Omental fat pad (tissue), 4 donors: ENCODE results near the gene MAFG. TPM values are rescaled to one million over a fixed set of nuclear protein-coding genes. Genes with fewer than 3 reads are reported as not detected.

Source experiments
- ATAC-seq: fragments of 150-250 bp; one replicate; pipeline ENCODE4 v1.9.1; 2016; ENCODE audit warnings: mild to moderate bottlenecking, moderate library complexity; ENCODE audit not compliant: low FRiP score
- DNase-seq: peaks from one replicate; pipeline ENCODE4 v3.0.0-alpha.2; 2019; ENCODE audit warnings: low spot score
- total RNA-seq, 4 donors: library from RNA; depleted of rRNA; stranded (reverse); fragments of >200 nt; gene quantifications; one replicate each; pipeline ENCODE4 v1.1.0, GENCODE V29; 2016
- TF ChIP-seq, protein P1 (sequence below), 3 donors: fragments of 450-650 bp; IDR thresholded peaks; one replicate each; pipeline ENCODE4 v1.5.1; 2016 to 2017; ENCODE audit warnings: antibody characterized with exemption in 3 of 3, mild to moderate bottlenecking in 3 of 3, moderate library complexity in 2 of 3

The MAFG gene
- total RNA-seq, 4 donors from 2014 or later, result 22.2 to 31.5 (median 25.6) TPM

- TF ChIP-seq, protein P1, sequence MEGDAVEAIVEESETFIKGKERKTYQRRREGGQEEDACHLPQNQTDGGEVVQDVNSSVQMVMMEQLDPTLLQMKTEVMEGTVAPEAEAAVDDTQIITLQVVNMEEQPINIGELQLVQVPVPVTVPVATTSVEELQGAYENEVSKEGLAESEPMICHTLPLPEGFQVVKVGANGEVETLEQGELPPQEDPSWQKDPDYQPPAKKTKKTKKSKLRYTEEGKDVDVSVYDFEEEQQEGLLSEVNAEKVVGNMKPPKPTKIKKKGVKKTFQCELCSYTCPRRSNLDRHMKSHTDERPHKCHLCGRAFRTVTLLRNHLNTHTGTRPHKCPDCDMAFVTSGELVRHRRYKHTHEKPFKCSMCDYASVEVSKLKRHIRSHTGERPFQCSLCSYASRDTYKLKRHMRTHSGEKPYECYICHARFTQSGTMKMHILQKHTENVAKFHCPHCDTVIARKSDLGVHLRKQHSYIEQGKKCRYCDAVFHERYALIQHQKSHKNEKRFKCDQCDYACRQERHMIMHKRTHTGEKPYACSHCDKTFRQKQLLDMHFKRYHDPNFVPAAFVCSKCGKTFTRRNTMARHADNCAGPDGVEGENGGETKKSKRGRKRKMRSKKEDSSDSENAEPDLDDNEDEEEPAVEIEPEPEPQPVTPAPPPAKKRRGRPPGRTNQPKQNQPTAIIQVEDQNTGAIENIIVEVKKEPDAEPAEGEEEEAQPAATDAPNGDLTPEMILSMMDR (IDR thresholded peaks at IDR 0.05), result no peak
- DNase-seq (no peak), ATAC-seq (no peak)
Observed at GRCh38 chr17:81895400-81895799, 32.1 kb downstream of the MAFG start.

DNA sequence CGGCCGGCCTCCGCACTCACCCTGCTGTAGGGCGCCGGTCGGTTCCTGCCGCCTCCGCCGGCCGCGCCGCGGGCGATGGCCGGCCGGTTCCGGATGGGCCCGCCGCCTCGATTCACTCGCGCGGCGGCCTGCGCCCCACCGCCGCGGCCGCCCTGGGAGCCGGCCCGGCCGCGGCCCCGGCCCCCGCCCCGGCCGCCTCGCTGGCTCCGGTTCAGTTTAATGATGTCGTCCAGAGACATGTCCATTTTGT lies 36.3 kb downstream of the MAFG start:
- DNase-seq, result no peak
- ATAC-seq, result no peak
- TF ChIP-seq, protein P1 (IDR thresholded peaks at IDR 0.05), result no peak

DNA sequence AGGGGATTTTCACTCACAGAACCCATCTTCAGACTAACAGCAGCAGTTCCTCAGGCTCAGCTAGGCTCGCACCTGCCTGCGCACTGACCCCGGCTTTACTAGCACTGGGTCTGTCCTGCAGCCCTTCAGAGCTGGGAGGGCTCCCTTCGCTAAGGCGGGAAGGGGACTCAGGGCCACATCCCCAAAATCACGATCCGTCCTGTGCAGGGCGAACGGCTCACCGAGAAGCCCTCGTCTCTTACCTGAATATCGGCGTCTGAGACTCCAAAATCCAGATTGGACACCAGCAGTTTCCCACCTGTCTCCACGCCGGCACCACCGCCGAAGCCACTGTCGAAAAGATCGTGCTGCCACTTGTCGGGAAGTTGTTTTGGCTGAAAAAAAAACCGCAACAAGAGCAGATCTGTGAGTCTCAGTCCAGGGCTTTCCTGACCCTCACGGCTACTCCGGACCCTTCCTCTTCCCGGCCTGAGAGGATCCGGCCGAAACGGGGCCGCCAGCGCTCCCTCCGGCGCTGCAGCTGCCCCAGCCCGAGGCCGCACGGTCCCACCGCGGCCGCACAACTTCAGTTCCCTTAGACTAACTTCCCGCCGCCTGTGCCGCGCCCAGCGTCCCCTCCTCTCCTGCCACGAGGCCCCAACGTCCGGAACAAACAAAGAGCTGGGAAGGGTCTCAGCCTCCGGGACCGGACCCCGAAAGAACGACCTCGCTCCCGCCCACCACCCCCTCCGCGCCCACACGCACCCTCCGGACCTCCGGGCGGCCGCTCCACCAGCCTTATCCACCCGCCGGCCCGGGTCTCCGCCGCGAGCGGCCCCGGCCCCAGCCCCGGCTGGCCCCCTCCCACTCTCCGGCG lies 36.9 kb downstream of the MAFG start:
- no peak for DNase-seq
- ATAC-seq, result peak; percentile 25
- TF ChIP-seq, protein P1 (IDR thresholded peaks at IDR 0.05), result no peak

GRCh38 chr17:81889602-81890001 lies 37.9 kb downstream of the MAFG start:
- TF ChIP-seq, protein P1 (IDR thresholded peaks at IDR 0.05), result no peak
- DNase-seq, result no peak
- no peak for ATAC-seq

GRCh38 chr17:81888988-81889595 lies 38.4 kb downstream of the MAFG start:
- ATAC-seq, result no peak
- TF ChIP-seq, protein P1 (IDR thresholded peaks at IDR 0.05), result no peak
- DNase-seq, result no peak

DNA sequence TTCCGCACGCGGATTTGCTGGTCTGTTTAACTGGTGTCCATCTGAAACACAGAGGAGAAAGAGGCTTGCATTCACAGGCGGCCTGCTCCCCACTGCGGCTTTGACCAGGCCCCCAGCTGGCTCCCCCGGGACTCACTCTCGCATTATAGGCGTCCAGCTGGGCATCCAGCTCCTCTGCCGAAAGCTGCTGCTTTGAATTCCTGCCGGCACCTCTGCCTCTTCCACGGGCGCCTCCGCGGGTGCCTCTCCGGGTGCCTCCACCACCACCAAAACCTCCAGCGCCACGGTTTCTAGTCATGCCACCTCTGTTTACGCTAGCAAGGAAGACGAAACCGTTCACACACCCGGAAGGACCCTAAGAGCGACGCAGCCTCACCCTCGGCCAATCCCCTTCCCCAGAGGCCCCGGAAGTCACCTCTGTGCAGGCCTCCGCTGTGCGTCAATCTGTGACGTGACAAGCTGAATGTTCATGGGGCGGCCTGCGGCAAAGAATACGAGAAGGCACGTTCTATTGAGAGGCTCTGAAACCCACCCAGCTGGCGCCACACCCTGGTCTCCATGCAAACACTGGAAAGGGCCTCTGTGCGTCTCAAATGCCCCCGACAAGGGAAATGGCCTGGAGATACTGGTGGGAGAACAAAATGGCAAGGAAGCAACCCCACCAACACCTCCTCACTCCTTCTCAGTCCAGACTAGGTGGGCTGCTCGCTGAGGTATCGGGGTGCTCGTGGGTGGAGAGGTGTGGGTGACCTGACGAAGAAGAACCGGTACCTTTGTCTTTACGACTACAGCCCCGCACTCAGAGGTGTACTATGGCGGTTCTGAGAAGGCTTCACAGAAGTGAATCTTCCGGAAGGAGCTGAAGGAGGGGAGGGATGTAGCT lies 39.2 kb downstream of the MAFG start:
- DNase-seq (no peak), ATAC-seq (no peak)
- TF ChIP-seq, protein P1 (IDR thresholded peaks at IDR 0.05), result no peak
